HCT116 (cell line): ENCODE data around the gene KLF2. TPM values are rescaled to one million over a fixed set of nuclear protein-coding genes. Genes with fewer than 3 reads are reported as not detected.

ENCODE experiments used
- ATAC-seq: fragments of 200-7000 bp; cut with Tn5 transposase; 2 replicates; pipeline ENCODE4 v1.9.1; 2020; ENCODE audit warnings: mild to moderate bottlenecking, moderate library complexity
- BruUV-seq: library from RNA; stranded (reverse); fragments of 400-500 nt; replicated peaks from 2 replicates; lab custom pipeline; 2021; lab: Mats Ljungman, UMichigan
- CTCF ChIA-PET: fragments of 300-600 bp; sonication (Branson Sonifier 250); formaldehyde crosslinking; loops from one replicate; lab custom pipeline; 2021; ENCODE audit warnings: antibody characterized with exemption; lab: Charles Lee
- POLR2A ChIA-PET: fragments of 300-600, 350-600 bp; sonication (Branson Sonifier 250); formaldehyde crosslinking; loops from one replicate; lab custom pipeline; 2021; ENCODE audit warnings: antibody characterized with exemption; lab: Charles Lee
- RAD21 ChIA-PET, 2 experiments: fragments of 300-600 bp; sonication (Branson Sonifier 250); formaldehyde crosslinking; loops; one replicate each; lab custom pipeline; 2023; ENCODE audit warnings: low total read pairs in 2 of 2; ENCODE audit not compliant: uncharacterized antibody in 2 of 2, unreplicated experiment in 2 of 2, low non-redundant PET in 1 of 2; lab: Charles Lee
- DNase-seq: peaks from one replicate; pipeline ENCODE4 v3.0.0-alpha.2; 2010; ENCODE audit warnings: low read depth, low spot score
- H2AFZ ChIP-seq: fragments of 200-600 bp; shearing (Covaris generic), sonication (generic); 2 replicates; pipeline ENCODE4 v1.6.1; 2017; ENCODE audit warnings: low read depth, mixed run types, mixed read lengths, antibody characterized with exemption, low read length; ENCODE audit not compliant: poor library complexity, severe bottlenecking
- H3K27ac ChIP-seq: 2 replicates; pipeline ENCODE4 v1.5.1; 2012; ENCODE audit warnings: low read depth, low read length
- H3K27me3 ChIP-seq: fragments of 200-600 bp; sonication (generic); 2 replicates; pipeline ENCODE4 v1.6.1; 2016; ENCODE audit warnings: mixed run types, low read length, mixed read lengths; ENCODE audit not compliant: insufficient read depth
- H3K36me3 ChIP-seq, 2 experiments: fragments of 200-500 bp in 1 of 2; fragments of 200-600 bp in 1 of 2; sonication (Bioruptor generic) in 1 of 2; sonication (generic) in 1 of 2; 2 replicates each; pipeline versions ENCODE4 v1.5.1 to v1.6.1; 2014 to 2016; ENCODE audit warnings: low read length in 2 of 2, inconsistent platforms in 1 of 2, mixed read lengths in 1 of 2, mixed run types in 1 of 2; ENCODE audit not compliant: insufficient read depth in 2 of 2, control insufficient read depth in 1 of 2
- H3K4me1 ChIP-seq, 2 experiments: fragments of 200-600 bp in 1 of 2; sonication (generic) in 1 of 2; 2 replicates each; pipeline versions ENCODE4 v1.5.1 to v1.6.1; 2012 to 2017; ENCODE audit warnings: low read length in 2 of 2, inconsistent platforms in 1 of 2, mild to moderate bottlenecking in 1 of 2, mixed read lengths in 1 of 2, mixed run types in 1 of 2, moderate library complexity in 1 of 2; ENCODE audit not compliant: insufficient read depth in 2 of 2, control insufficient read depth in 1 of 2
- H3K4me2 ChIP-seq: fragments of 200-600 bp; sonication (generic); 2 replicates; pipeline ENCODE4 v1.6.1; 2017; ENCODE audit warnings: mixed run types, low read length, mixed read lengths
- H3K4me3 ChIP-seq, 2 experiments: fragments of 200-600 bp in 1 of 2; sonication (generic) in 1 of 2; replicated peaks in 1 of 2; 2 replicates each; pipeline ENCODE4 v1.5.1; 2011 to 2016; ENCODE audit warnings: low read length in 2 of 2, control low read depth in 1 of 2, low read depth in 1 of 2, mild to moderate bottlenecking in 1 of 2, mixed read lengths in 1 of 2, mixed run types in 1 of 2
- H3K79me2 ChIP-seq: fragments of 200-600 bp; sonication (generic); 2 replicates; pipeline ENCODE4 v1.6.1; 2017; ENCODE audit warnings: mild to moderate bottlenecking, mixed run types, low read length, moderate library complexity, mixed read lengths; ENCODE audit not compliant: insufficient read depth
- H3K9ac ChIP-seq: fragments of 200-600 bp; sonication (generic); 2 replicates; pipeline ENCODE4 v1.6.1; 2016; ENCODE audit warnings: low read length, mixed read lengths
- H3K9me2 ChIP-seq: fragments of 200-600 bp; sonication (generic), shearing (Covaris generic); 2 replicates; pipeline ENCODE4 v1.6.1; 2017; ENCODE audit warnings: mixed run types, mild to moderate bottlenecking, moderate library complexity; ENCODE audit not compliant: insufficient read depth
- H3K9me3 ChIP-seq, 2 experiments: fragments of 200-500 bp in 1 of 2; fragments of 200-600 bp in 1 of 2; sonication (Bioruptor generic) in 1 of 2; sonication (generic) in 1 of 2; 2 replicates each; pipeline ENCODE4 v1.6.1; 2014 to 2017; ENCODE audit warnings: low read length in 2 of 2, mixed read lengths in 2 of 2, inconsistent platforms in 1 of 2, low read depth in 1 of 2, mild to moderate bottlenecking in 1 of 2, mixed run types in 1 of 2, moderate library complexity in 1 of 2; ENCODE audit not compliant: control insufficient read depth in 1 of 2, insufficient read depth in 1 of 2
- H4K20me1 ChIP-seq: fragments of 200-600 bp; sonication (generic), shearing (Covaris generic); 2 replicates; pipeline ENCODE4 v1.6.1; 2017; ENCODE audit warnings: mixed run types, mild to moderate bottlenecking, moderate library complexity; ENCODE audit not compliant: insufficient read depth
- EGR1 ChIP-seq: IDR thresholded peaks from 2 replicates; pipeline ENCODE4 v1.6.1; 2012; ENCODE audit warnings: low read depth
- FOSL1 ChIP-seq: IDR thresholded peaks from 2 replicates; pipeline ENCODE4 v1.6.1; 2012; ENCODE audit warnings: low read depth
- POLR2AphosphoS5 ChIP-seq: IDR thresholded peaks from 2 replicates; pipeline ENCODE4 v1.6.1; 2011; ENCODE audit warnings: mild to moderate bottlenecking, low read depth, low read length, moderate library complexity
- SIN3A ChIP-seq: IDR thresholded peaks from 2 replicates; pipeline ENCODE4 v1.6.1; 2012; ENCODE audit warnings: low read depth
- SRF ChIP-seq: IDR thresholded peaks from 2 replicates; pipeline ENCODE4 v1.6.1; 2012; ENCODE audit warnings: low read depth
- intact Hi-C: fragments of 100-400 bp; cut with micrococcal nuclease; formaldehyde crosslinking; loops from 2 replicates; pipeline ENCODE4 v1.10.0; 2022
- total RNA-seq: library from RNA; stranded (reverse); gene quantifications from one replicate; pipeline ENCODE4 v1.2.1, GENCODE V29; 2021; ENCODE audit not compliant: unreplicated experiment

KLF2 gene
- total RNA-seq, 1 experiment from 2014 or later = 39.4 TPM

- BruUV-seq = TSS peak; percentile 64
- Histone ChIP-seq H3K36me3 (peaks cover 5 to 11% of the 10 kb centered on the region in 2 experiments; a peak in 2 of 4 replicates), H3K4me3 (peak overlapping the region; percentile 41 to 51), H3K9me2 (no peaks in the 10 kb centered on the region), H3K27ac (peak overlapping the region; percentile 79; the same call in 1 of the 2 replicates), H3K4me2 (peak overlapping the region; percentile 72), H3K9me3 (no peaks in the 10 kb centered on the region), H3K9ac (no peak overlapping the region), H3K4me1 (peaks cover 18 to 37% of the 10 kb centered on the region in 2 experiments), H3K79me2 (peaks cover 23% of the 10 kb centered on the region), H3K27me3 (no peaks in the 10 kb centered on the region), H4K20me1 (0 out of 2 replicates have a peak, but pooled peaks cover 8% of the 10 kb centered on the region), H2AFZ (no peak overlapping the region)
- DNase-seq (no peak), ATAC-seq (no peak)
- RAD21 ChIA-PET = no interaction called here
- POLR2A ChIA-PET = interaction anchor here (1.5 kb wide), 1 partner anchor 47 kb away, joined by 3 read pairs; no protein-coding TSS in a partner anchor
- intact Hi-C loops = loop anchor here (5.0 kb wide), 1 partner anchor 79 kb away; no protein-coding TSS in a partner anchor
- TF ChIP-seq SIN3A (no peak), SRF (no peak), EGR1 (no peak)
- CTCF ChIA-PET = no interaction called here
Measured at GRCh38 chr19:16326401-16327168, 2.0 kb downstream of the KLF2 start.

GRCh38 chr19:16327169-16327475 lies 2.5 kb downstream of the KLF2 start:
- RAD21 ChIA-PET = no interaction called here
- CTCF ChIA-PET = no interaction called here
- DNase-seq = no peak
- H3K79me2 ChIP-seq = peaks cover 23% of the 10 kb centered on the region
- H3K9ac ChIP-seq = no peak overlapping the region
- peaks cover 18 to 42% of the 10 kb centered on the region in 2 experiments for H3K4me1 ChIP-seq
- H3K27me3 ChIP-seq = no peaks in the 10 kb centered on the region
- peaks cover 5 to 11% of the 10 kb centered on the region in 2 experiments; a peak in 2 of 4 replicates for H3K36me3 ChIP-seq
- H3K27ac ChIP-seq = no peak overlapping the region
- 0 out of 2 replicates have a peak, but pooled peaks cover 8% of the 10 kb centered on the region for H4K20me1 ChIP-seq
- no peaks in the 10 kb centered on the region for H3K9me2 ChIP-seq
- intact Hi-C loops = loop anchor here (5.0 kb wide), 1 partner anchor 80 kb away; no protein-coding TSS in a partner anchor
- H3K4me2 ChIP-seq = no peak overlapping the region
- H2AFZ ChIP-seq = no peak overlapping the region
- TF ChIP-seq POLR2AphosphoS5 (no peak), FOSL1 (no peak)
- no peak overlapping the region for H3K4me3 ChIP-seq
- POLR2A ChIA-PET = interaction anchor here (0.8 to 4.3 kb wide), 5 partner anchors 12 to 142 kb away, joined by 3 to 32 read pairs (median 4); partner anchors contain the start of genes AP1M1 and FAM32A
- no peak for ATAC-seq
- H3K9me3 ChIP-seq = no peaks in the 10 kb centered on the region
- BruUV-seq = no TSS peak
